ENCODE data around the gene TOP1.

TOP1 gene

GRCh38 chr20:41148942-41149341 lies 120.3 kb downstream of the TOP1 start:
- DNase-seq: no peak

- DNase-seq: no peak
These were observed 122.0 kb downstream of the TOP1 start for GRCh38 chr20:41150664-41151063.

- no peak for DNase-seq
These were observed 122.7 kb downstream of the TOP1 start for GRCh38 chr20:41151134-41151869.

GRCh38 chr20:41152108-41152757 lies 123.6 kb downstream of the TOP1 start:
- no peak for DNase-seq

GRCh38 chr20:41154436-41155176 lies 126.0 kb downstream of the TOP1 start:
- DNase-seq: no peak

DNA sequence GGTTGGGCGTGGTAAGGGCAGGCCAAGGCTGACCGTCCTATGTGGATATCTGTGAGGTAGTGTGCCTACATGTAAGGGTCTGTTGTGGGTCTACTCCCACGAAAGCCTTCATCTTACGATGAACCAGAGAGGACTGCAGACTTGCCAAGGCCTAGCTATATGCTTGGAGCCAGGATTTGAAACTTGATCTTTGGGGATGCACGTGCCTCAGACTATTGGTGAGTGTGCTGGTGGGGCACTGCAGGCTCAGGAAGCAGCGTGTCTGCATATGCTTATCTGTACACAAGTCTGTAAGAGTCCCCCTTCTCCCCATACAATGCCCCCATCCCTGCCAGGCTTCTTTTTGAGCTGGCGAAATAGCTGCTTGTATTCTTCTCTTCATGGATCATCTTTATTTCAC lies 126.6 kb downstream of the TOP1 start:
- DNase-seq: no peak

DNA sequence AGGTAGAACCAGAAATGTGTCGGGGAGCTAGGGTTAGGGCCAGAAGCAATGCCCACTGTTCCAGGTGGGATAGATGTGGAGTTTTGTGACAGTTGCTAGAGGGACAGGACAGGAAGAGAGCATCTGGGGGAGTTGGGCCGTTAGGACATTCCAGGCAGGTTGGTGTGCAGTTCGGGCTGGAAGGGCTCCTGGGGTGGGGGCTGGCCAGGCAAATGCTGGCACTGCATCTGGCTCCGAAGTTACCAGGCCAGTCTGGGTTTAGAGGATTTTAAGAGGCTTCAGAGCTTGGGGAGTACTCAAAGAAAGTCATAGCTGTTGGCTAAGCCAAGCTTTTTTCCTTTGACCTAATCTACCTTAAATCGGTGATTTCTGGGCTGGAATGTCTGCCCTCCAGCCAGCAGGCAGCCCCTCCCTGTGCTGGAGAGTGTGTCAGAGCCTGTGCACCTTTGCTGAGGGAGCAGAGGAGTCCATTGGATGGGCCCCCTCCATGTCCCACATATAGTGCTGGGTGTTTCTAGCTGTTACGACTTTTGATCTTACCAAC lies 129.5 kb downstream of the TOP1 start:
- no peak for DNase-seq

- DNase-seq: no peak
These were observed 130.9 kb downstream of the TOP1 start for GRCh38 chr20:41159547-41159946.

- no peak for DNase-seq
These were observed 132.1 kb downstream of the TOP1 start for GRCh38 chr20:41160686-41161085.

GRCh38 chr20:41161886-41162285 lies 133.3 kb downstream of the TOP1 start:
- DNase-seq: no peak

GRCh38 chr20:41162396-41162795 lies 133.8 kb downstream of the TOP1 start:
- DNase-seq: no peak

DNA sequence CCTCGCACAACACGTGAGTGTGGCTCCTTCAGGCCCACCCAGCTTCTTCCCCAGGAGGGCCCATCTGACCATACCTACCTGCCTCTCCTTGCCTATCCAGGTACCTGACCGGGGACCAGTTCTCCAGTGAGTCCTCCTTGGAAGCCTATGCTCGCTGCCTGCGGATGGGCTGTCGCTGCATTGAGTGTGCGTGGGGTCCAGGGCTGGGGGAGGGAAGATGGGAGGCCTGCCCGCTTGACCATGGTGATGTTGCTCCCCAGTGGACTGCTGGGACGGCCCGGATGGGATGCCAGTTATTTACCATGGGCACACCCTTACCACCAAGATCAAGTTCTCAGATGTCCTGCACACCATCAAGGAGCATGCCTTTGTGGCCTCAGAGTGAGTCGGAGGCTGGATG lies 135.2 kb downstream of the TOP1 start:
- DNase-seq: no peak

- DNase-seq: no peak
These were observed 136.6 kb downstream of the TOP1 start for GRCh38 chr20:41165001-41165882.

DNA sequence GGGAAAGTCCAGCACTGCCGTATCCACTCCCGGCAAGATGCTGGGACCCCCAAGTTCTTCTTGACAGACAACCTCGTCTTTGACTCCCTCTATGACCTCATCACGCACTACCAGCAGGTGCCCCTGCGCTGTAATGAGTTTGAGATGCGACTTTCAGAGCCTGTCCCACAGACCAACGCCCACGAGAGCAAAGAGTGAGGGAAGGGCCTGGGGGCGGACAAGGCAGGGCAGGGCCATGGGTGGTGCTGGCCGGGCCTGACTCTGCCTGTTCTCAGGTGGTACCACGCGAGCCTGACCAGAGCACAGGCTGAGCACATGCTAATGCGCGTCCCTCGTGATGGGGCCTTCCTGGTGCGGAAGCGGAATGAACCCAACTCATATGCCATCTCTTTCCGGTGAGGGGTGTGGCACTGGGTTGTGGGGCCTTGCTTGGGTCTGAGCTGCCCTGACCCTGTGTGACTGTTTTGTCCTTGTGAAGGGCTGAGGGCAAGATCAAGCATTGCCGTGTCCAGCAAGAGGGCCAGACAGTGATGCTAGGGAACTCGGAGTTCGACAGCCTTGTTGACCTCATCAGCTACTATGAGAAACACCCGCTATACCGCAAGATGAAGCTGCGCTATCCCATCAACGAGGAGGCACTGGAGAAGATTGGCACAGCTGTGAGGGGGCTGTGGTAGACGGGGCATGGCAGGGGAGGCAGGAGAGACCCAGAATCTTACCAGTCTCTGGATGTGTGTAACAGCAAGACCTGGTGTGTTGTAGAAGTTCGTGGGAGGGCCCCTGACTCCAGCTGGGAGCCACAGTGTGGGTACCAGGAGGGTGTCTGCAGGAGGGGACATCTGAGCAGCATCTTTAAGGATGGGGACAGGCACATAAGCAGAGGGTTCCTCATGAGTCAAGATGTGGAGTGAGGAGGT lies 137.8 kb downstream of the TOP1 start:
- no peak for DNase-seq

DNA sequence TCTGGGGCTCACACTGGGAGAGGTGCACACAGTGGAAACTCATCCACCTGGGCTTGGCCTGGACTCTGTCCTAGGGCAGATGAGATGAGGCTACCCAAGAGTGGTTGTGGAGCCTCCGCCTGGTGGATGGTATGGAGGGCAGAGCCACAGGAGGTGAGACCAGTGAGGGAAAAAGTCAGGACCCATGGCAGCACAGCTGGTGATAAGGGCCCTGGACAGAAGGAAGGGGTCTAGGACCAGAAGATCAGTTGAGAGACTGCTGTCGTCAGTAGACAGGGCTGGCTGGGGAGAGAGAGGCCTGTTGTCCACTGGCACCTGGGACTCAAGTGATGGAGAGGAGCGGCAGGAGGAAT lies 138.5 kb downstream of the TOP1 start:
- no peak for DNase-seq

DNA sequence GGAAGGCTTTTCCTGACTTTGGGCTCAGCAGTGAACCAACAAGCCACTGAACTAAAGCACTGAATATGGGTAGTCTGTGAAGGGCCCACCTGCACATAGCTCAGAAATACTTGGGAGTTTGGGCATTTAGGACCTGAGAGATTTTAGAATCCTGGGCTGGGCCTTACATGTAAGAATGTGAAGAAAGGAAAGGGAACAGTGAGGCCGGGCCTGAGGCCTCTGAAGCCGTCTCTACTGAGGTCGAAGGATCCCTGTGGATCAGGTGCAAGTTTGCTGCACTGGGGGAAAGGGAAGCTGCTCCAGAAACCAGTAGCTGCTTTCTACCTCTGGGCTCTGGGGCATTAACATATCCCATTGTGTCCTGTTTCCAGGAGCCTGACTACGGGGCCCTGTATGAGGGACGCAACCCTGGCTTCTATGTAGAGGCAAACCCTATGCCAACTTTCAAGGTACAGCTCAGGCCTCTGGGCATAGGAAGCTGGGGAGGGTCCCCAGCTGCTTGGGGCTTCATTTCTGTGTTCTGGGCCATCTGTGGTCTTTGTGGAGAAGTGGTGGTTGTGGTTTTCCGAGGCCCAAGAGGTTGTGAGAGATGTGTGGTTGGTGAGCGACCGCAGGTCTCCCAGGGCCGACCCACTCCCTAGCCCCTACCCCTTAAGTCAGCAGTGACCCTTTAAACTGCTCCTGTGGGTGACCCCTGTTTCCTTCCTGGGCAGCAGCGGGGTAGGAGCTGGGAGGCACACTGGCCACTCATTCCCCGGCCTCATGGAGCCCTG lies 139.0 kb downstream of the TOP1 start:
- no peak for DNase-seq

- DNase-seq: no peak
These were observed 139.9 kb downstream of the TOP1 start for GRCh38 chr20:41168281-41169161.

DNA sequence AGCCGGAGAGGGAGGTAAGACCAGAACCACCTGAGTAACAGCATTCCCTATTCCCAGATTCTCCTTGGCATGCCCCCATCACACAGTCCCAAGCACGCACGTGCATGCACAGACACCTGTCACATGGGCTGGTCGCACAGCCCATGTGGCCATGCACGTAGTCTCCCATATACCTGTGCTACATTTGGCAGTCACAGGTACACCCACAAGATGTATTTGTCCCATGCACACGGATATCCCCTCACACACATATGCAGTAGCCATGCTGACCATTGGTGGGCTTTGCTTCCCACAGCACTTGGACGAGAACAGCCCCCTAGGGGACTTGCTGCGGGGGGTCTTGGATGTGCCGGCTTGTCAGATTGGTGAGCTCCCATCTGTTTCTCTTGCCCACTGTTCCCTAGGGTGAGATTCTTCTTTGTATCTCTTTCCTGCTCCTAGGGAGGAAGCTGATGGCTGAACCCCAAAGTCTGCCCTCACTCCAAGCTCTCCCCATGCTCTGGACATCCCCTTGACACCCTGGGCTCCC lies 140.6 kb downstream of the TOP1 start:
- no peak for DNase-seq

GRCh38 chr20:41169791-41170351 lies 141.2 kb downstream of the TOP1 start:
- DNase-seq: no peak
